ENCODE data around the gene TFAP2A. TPM values are rescaled to one million over a fixed set of nuclear protein-coding genes. Genes with fewer than 3 reads are reported as not detected.

TFAP2A gene
- total RNA-seq, 5 donors from 2014 or later (not counting 1 experiment from before 2014, with no cell fraction given) = 0.15 to 0.69 (median 0.28) TPM; not detected in 2

DNA sequence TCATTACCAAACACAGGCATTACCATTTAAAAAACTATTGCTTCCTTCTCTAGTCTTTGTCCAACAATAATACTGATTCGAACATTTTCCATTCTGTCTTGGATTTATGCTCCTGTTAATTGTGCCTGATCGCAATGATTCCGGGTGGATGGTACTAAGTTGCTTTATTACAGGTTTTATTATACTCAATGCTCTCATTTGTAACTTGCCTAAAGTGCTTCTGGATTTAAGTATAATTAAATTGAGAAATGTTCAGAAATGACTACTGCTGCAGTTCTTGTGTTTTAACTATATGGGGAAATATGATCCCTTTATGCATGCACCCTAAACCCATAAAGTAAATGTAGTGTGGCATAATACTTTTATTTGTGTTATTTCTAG is 7.2 kb downstream of the TFAP2A start:
- DNase-seq (no peak), ATAC-seq (replicated peaks in 1 of 4) (no peak)
- Mint-ChIP-seq H3K36me3 (peaks cover 7% of the 10 kb centered on the region), H3K27me3 (peaks cover 40 to 52% of the 10 kb centered on the region in 2 donors), H3K9me3 (peaks cover 10 to 31% (median 27%) of the 10 kb centered on the region in 3 donors), H3K4me3 (no peak overlapping the region), H3K4me1 (peaks cover 26 to 38% (median 29%) of the 10 kb centered on the region in 3 donors), H3K27ac (no peak overlapping the region)
- ChIA-PET CTCF (no interaction called here), POLR2A (no interaction called here)
- Histone ChIP-seq H3K9me3 (peaks cover 4% of the 10 kb centered on the region), H3K4me3 (ENCODE audit: control insufficient read depth in 1 of 2, extremely low read depth in 1 of 2, low read length in 1 of 2) (no peak overlapping the region), H3K4me1 (ENCODE audit: control insufficient read depth in 1 of 2, extremely low read depth in 1 of 2, insufficient read depth in 2 of 2, low read length in 2 of 2) (peaks cover 5 to 29% of the 10 kb centered on the region in 2 experiments), H3K27ac (ENCODE audit: low read length) (no peak overlapping the region), H3K27me3 (replicated peaks in 1 of 2; ENCODE audit: control insufficient read depth in 2 of 2, extremely low read depth in 1 of 2, insufficient read depth in 2 of 2, low read length in 1 of 2) (peaks cover 21 to 36% of the 10 kb centered on the region in 2 experiments), H3K36me3 (ENCODE audit: control insufficient read depth in 2 of 2, extremely low read depth in 1 of 2, insufficient read depth in 1 of 2, low read length in 1 of 2) (no peaks in the 10 kb centered on the region)
- WGBS (ENCODE audit: insufficient coverage) = no CpG with 5 or more reads among the region's 3 CpGs

- ATAC-seq (replicated peaks in 1 of 4) (no peak), DNase-seq (no peak)
- Histone ChIP-seq H3K4me1 (ENCODE audit: control insufficient read depth in 1 of 2, extremely low read depth in 1 of 2, insufficient read depth in 2 of 2, low read length in 2 of 2) (peaks cover 5 to 27% of the 10 kb centered on the region in 2 experiments), H3K27ac (ENCODE audit: low read length) (no peak overlapping the region), H3K9me3 (peaks cover 6% of the 10 kb centered on the region), H3K27me3 (replicated peaks in 1 of 2; ENCODE audit: control insufficient read depth in 2 of 2, extremely low read depth in 1 of 2, insufficient read depth in 2 of 2, low read length in 1 of 2) (peaks cover 26 to 31% of the 10 kb centered on the region in 2 experiments), H3K4me3 (ENCODE audit: control insufficient read depth in 1 of 2, extremely low read depth in 1 of 2, low read length in 1 of 2) (no peak overlapping the region), H3K36me3 (ENCODE audit: control insufficient read depth in 2 of 2, extremely low read depth in 1 of 2, insufficient read depth in 1 of 2, low read length in 1 of 2) (no peaks in the 10 kb centered on the region)
- Mint-ChIP-seq H3K4me1 (peaks cover 25 to 37% (median 25%) of the 10 kb centered on the region in 3 donors), H3K9me3 (peaks cover 10 to 34% (median 28%) of the 10 kb centered on the region in 3 donors), H3K27ac (no peak overlapping the region), H3K27me3 (peaks cover 38 to 53% of the 10 kb centered on the region in 2 donors), H3K4me3 (no peak overlapping the region), H3K36me3 (peaks cover 7% of the 10 kb centered on the region)
- ChIA-PET CTCF (no interaction called here), POLR2A (interaction anchor here in 1 of 2 donors (0.6 kb wide), 1 partner anchor 11 kb away, joined by 4 read pairs; no protein-coding TSS in a partner anchor)
- no CpG with 5 or more reads among the region's 7 CpGs for WGBS (ENCODE audit: insufficient coverage)
These were observed 7.7 kb downstream of the TFAP2A start for GRCh38 chr6:10407018-10407673.

DNA sequence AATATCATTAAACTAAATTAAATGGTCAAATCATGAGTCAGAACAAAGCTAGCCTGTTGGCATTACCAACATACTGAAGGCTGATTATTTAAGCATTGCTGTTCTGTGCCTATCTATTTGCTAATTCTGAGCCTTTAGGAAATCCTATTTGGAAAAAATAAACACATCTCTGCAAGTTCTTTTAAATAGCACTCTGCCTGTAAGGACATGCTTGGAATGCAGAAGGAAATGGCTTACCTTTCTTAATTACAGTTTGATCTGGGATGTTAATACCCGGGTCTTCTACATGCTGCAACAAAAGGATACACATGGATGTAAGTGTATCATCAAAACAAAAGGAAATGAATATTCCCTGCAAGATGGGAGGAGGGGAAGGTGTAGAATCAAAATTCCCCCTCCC is 8.3 kb downstream of the TFAP2A start:
- Histone ChIP-seq H3K4me3 (ENCODE audit: control insufficient read depth in 1 of 2, extremely low read depth in 1 of 2, low read length in 1 of 2) (no peak overlapping the region), H3K27me3 (replicated peaks in 1 of 2; ENCODE audit: control insufficient read depth in 2 of 2, extremely low read depth in 1 of 2, insufficient read depth in 2 of 2, low read length in 1 of 2) (peaks cover 25 to 30% of the 10 kb centered on the region in 2 experiments), H3K27ac (ENCODE audit: low read length) (no peak overlapping the region), H3K36me3 (ENCODE audit: control insufficient read depth in 2 of 2, extremely low read depth in 1 of 2, insufficient read depth in 1 of 2, low read length in 1 of 2) (no peaks in the 10 kb centered on the region), H3K9me3 (peaks cover 7% of the 10 kb centered on the region), H3K4me1 (ENCODE audit: control insufficient read depth in 1 of 2, extremely low read depth in 1 of 2, insufficient read depth in 2 of 2, low read length in 2 of 2) (peaks cover 5 to 21% of the 10 kb centered on the region in 2 experiments)
- Mint-ChIP-seq H3K27me3 (peaks cover 36 to 51% of the 10 kb centered on the region in 2 donors), H3K4me3 (no peak overlapping the region), H3K4me1 (peaks cover 20 to 31% (median 20%) of the 10 kb centered on the region in 3 donors), H3K36me3 (peaks cover 7% of the 10 kb centered on the region), H3K27ac (no peak overlapping the region), H3K9me3 (peaks cover 10 to 38% (median 28%) of the 10 kb centered on the region in 3 donors)
- CTCF ChIA-PET = no interaction called here
- DNase-seq (no peak), ATAC-seq (replicated peaks in 1 of 4) (no peak)
- no CpG with 5 or more reads among the region's 1 CpG for WGBS (ENCODE audit: insufficient coverage)
- POLR2A ChIA-PET = interaction anchor here in 1 of 2 donors (0.6 kb wide), 2 partner anchors 9 to 11 kb away, joined by 4 read pairs; no protein-coding TSS in a partner anchor

DNA sequence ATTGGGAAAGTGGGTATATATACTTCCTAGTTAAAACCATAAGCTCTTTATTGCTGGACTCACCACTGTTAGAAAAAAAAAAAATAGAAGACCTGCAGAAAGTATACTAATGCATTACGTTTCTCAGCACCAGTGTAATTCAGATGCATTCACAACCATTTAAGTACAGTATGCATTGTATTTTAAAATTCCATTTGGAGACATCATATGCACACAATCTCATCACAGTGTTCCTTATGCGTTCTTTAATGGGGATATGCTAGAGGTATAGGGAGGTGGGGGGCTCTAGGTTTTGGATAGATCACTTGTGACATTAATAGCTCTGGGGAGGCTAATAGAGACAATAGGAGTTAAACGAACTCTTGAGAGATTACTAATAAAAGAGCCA is 9.4 kb downstream of the TFAP2A start:
- peaks cover 7% of the 10 kb centered on the region for H3K9me3 ChIP-seq
- no peak for DNase-seq
- H3K36me3 ChIP-seq (ENCODE audit: control insufficient read depth in 2 of 2, extremely low read depth in 1 of 2, insufficient read depth in 1 of 2, low read length in 1 of 2) = no peaks in the 10 kb centered on the region
- peaks cover 5 to 14% of the 10 kb centered on the region in 2 experiments for H3K4me1 ChIP-seq (ENCODE audit: control insufficient read depth in 1 of 2, extremely low read depth in 1 of 2, insufficient read depth in 2 of 2, low read length in 2 of 2)
- no peak for ATAC-seq (replicated peaks in 1 of 4)
- no peak overlapping the region for H3K4me3 ChIP-seq (ENCODE audit: control insufficient read depth in 1 of 2, extremely low read depth in 1 of 2, low read length in 1 of 2)
- peak overlapping the region; percentile 18 to 80 (median 35) for H3K4me3 Mint-ChIP-seq
- H3K27ac Mint-ChIP-seq = no peak overlapping the region
- ChIA-PET POLR2A (no interaction called here), CTCF (no interaction called here)
- H3K27me3 ChIP-seq (replicated peaks in 1 of 2; ENCODE audit: control insufficient read depth in 2 of 2, extremely low read depth in 1 of 2, insufficient read depth in 2 of 2, low read length in 1 of 2) = peaks cover 20 to 33% of the 10 kb centered on the region in 2 experiments
- no CpG with 5 or more reads among the region's 3 CpGs for WGBS (ENCODE audit: insufficient coverage)
- no peak overlapping the region for H3K27ac ChIP-seq (ENCODE audit: low read length)
- peaks cover 12 to 44% (median 33%) of the 10 kb centered on the region in 3 donors for H3K9me3 Mint-ChIP-seq
- peaks cover 7% of the 10 kb centered on the region for H3K36me3 Mint-ChIP-seq
- H3K4me1 Mint-ChIP-seq = peaks cover 9 to 22% (median 12%) of the 10 kb centered on the region in 3 donors
- H3K27me3 Mint-ChIP-seq = peaks cover 38 to 50% of the 10 kb centered on the region in 2 donors

GRCh38 chr6:10404799-10405512 is 9.9 kb downstream of the TFAP2A start:
- Histone ChIP-seq H3K4me3 (ENCODE audit: control insufficient read depth in 1 of 2, extremely low read depth in 1 of 2, low read length in 1 of 2) (peak overlapping the region; percentile 48 to 52), H3K36me3 (ENCODE audit: control insufficient read depth in 2 of 2, extremely low read depth in 1 of 2, insufficient read depth in 1 of 2, low read length in 1 of 2) (no peaks in the 10 kb centered on the region), H3K4me1 (ENCODE audit: control insufficient read depth in 1 of 2, extremely low read depth in 1 of 2, insufficient read depth in 2 of 2, low read length in 2 of 2) (peaks cover 5 to 14% of the 10 kb centered on the region in 2 experiments), H3K9me3 (peaks cover 7% of the 10 kb centered on the region), H3K27me3 (replicated peaks in 1 of 2; ENCODE audit: control insufficient read depth in 2 of 2, extremely low read depth in 1 of 2, insufficient read depth in 2 of 2, low read length in 1 of 2) (peaks cover 17 to 35% of the 10 kb centered on the region in 2 experiments), H3K27ac (ENCODE audit: low read length) (peak overlapping the region; percentile 77)
- peaks cover 9 to 18% (median 10%) of the 10 kb centered on the region in 3 donors for H3K4me1 Mint-ChIP-seq
- H3K27me3 Mint-ChIP-seq = peaks cover 35 to 49% of the 10 kb centered on the region in 2 donors
- 41% methylated on average over 11 of the region's 31 CpGs for WGBS (ENCODE audit: insufficient coverage)
- H3K27ac Mint-ChIP-seq = no peak overlapping the region
- H3K36me3 Mint-ChIP-seq = peaks cover 4% of the 10 kb centered on the region
- POLR2A ChIA-PET = no interaction called here
- peak overlapping the region; percentile 17 to 80 (median 35) for H3K4me3 Mint-ChIP-seq
- CTCF ChIA-PET = no interaction called here
- DNase-seq (no peak), ATAC-seq (replicated peaks in 1 of 4) (no peak)
- H3K9me3 Mint-ChIP-seq = peaks cover 13 to 45% (median 29%) of the 10 kb centered on the region in 3 donors

DNA sequence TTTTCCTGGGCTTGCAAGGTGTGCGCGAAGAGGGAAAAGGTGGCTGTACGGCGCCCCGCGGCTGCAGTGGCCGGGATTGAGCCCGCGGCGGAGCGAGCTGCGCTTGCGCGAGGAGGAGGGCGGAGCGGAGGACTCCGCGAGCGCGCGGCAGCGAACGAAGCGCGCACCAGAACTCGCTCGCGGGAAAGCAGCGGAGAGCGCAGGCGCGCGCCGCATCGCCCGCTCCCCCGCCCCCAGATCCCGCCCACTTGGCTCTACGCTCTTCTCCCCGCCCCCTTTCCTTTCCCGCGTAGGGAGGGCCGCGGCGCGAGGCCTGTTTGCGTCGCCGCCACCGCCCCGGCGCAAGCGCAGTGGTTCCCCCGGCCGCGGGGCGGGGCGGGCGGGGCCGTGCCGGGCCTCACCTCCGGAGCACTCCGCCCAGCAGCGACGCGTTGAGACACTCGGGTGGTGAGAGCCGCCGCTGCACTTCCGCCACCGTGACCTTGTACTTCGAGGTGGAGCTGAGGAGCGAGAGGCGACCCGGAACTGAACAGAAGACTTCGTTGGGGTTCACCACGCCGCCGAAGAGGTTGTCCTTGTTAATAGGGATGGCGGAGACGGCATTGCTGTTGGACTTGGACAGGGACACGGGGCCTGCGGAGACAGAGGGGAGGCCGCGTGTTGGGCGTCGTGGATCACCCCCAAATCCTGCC is 10.6 kb downstream of the TFAP2A start:
- Histone ChIP-seq H3K4me1 (ENCODE audit: control insufficient read depth in 1 of 2, extremely low read depth in 1 of 2, insufficient read depth in 2 of 2, low read length in 2 of 2) (peaks cover 5 to 14% of the 10 kb centered on the region in 2 experiments), H3K4me3 (ENCODE audit: control insufficient read depth in 1 of 2, extremely low read depth in 1 of 2, low read length in 1 of 2) (peak overlapping the region; percentile 48 to 70), H3K27ac (ENCODE audit: low read length) (peak overlapping the region; percentile 77), H3K27me3 (replicated peaks in 1 of 2; ENCODE audit: control insufficient read depth in 2 of 2, extremely low read depth in 1 of 2, insufficient read depth in 2 of 2, low read length in 1 of 2) (peaks cover 18 to 30% of the 10 kb centered on the region in 2 experiments), H3K36me3 (ENCODE audit: control insufficient read depth in 2 of 2, extremely low read depth in 1 of 2, insufficient read depth in 1 of 2, low read length in 1 of 2) (no peaks in the 10 kb centered on the region), H3K9me3 (peaks cover 7% of the 10 kb centered on the region)
- Mint-ChIP-seq H3K9me3 (peaks cover 8 to 44% (median 25%) of the 10 kb centered on the region in 3 donors), H3K27me3 (peaks cover 36 to 49% of the 10 kb centered on the region in 2 donors), H3K4me1 (peaks cover 2 to 16% (median 10%) of the 10 kb centered on the region in 3 donors), H3K27ac (peak overlapping the region; percentile 28 to 67), H3K4me3 (peak overlapping the region; percentile 72 to 80 (median 75)), H3K36me3 (peaks cover under 1% of the 10 kb centered on the region)
- ATAC-seq (replicated peaks in 1 of 4) (peak; percentile 87 to 91 (median 90)), DNase-seq (peak; percentile 52 to 91 (median 78))
- CTCF ChIA-PET = interaction anchor here in 1 of 2 donors (0.6 kb wide), 1 partner anchor 325 kb away, joined by 3 read pairs; no protein-coding TSS in a partner anchor
- WGBS (ENCODE audit: insufficient coverage) = 2% methylated on average over 81 of the region's 87 CpGs
- POLR2A ChIA-PET = no interaction called here

All from T-cell (primary cell).